Neuron (in vitro differentiated cells): ENCODE results near the gene ATG9B.
"Not testable (repeated sequence)": the region's sequence is repeated elsewhere in the genome, so short reads cannot be mapped to it uniquely, and the experiment has no call there.

Experiments
- H2AFZ ChIP-seq: one replicate; pipeline ENCODE4 v1.6.1; 2013; ENCODE audit warnings: low read depth, mild to moderate bottlenecking, inconsistent platforms, low read length, moderate library complexity
- H3K27me3 ChIP-seq: one replicate; pipeline ENCODE4 v1.6.1; 2013; ENCODE audit warnings: low read length; ENCODE audit not compliant: insufficient read depth
- H3K36me3 ChIP-seq: one replicate; pipeline ENCODE4 v1.6.1; 2013; ENCODE audit warnings: low read length; ENCODE audit not compliant: insufficient read depth
- H3K4me1 ChIP-seq: one replicate; pipeline ENCODE4 v1.6.1; 2013; ENCODE audit warnings: low read length; ENCODE audit not compliant: insufficient read depth
- H3K4me3 ChIP-seq: 2 replicates; pipeline ENCODE4 v1.5.1; 2013; ENCODE audit warnings: mild to moderate bottlenecking, low read length, moderate library complexity
- H3K9me3 ChIP-seq: one replicate; pipeline ENCODE4 v1.6.1; 2013; ENCODE audit warnings: low read length

ATG9B gene

DNA sequence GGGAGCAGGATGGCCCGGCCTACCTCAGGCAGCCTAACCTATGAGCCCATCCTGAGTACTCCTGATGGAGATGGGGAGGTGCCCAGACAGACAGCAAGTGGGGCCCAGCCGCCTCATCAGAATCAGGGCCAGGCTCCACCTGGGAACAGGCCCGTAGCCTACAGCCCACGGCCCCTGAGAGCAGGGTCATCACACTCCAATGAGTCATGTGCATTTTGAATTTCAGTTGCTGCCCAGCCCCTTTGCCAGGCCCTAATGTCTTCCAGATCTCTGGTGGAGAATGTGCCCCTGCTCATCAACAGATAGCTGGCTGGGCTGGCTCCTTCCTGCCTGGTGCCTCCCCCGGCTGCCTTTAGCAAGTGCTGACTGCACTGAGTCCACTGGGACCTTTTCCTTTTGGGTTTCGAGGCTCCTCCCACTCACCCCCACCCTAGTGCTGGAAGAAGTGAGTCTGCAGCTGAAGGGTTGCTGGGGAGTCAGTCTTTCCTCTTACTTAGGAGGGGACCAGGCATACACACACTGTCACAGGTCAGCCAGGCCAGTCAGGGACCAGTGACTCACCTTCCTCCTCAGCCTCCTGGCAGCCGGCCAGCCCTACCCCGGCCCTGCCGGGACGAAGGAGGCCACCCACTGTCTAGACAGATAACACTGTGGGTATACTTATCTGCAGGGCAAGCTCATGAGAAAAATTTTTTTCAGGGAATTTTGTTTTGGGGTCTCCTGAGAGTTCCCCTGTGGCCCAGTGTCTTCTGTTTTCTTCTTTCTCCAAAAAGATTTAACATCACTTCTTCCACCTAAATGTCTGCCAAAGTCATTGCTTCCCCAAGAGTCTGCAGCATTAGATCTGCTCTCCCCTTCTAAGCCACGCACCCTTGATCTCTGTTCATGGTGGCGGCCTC is 14.9 kb upstream of the ATG9B start:
- Histone ChIP-seq H3K27me3 (no peaks in the 10 kb centered on the region), H3K9me3 (no peaks in the 10 kb centered on the region), H2AFZ (no peak overlapping the region)

DNA sequence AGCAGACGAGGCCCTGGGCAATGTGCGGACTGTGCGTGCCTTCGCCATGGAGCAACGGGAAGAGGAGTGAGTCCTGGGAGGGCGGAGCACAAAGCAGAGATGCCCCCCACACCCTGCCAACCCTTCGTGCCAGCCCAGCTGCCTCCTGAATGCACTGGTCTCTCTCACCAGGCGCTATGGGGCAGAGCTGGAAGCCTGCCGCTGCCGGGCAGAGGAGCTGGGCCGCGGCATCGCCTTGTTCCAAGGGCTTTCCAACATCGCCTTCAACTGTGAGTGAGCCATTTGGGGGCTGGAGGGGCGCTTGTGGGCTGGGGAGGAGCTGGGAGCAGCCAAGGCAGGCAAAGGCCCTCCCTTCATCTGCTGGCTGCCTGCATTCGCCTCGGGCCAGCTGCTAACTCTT is 11.6 kb upstream of the ATG9B start:
- no peaks in the 10 kb centered on the region for H3K9me3 ChIP-seq
- H3K36me3 ChIP-seq = peaks cover 14% of the 10 kb centered on the region
- peaks cover 9% of the 10 kb centered on the region for H3K4me1 ChIP-seq
- H2AFZ ChIP-seq = no peak overlapping the region
- no peak overlapping the region for H3K4me3 ChIP-seq
- H3K27me3 ChIP-seq = no peaks in the 10 kb centered on the region

More for the DNA sequence above, 14.9 kb upstream of the ATG9B start:
- peaks cover 17% of the 10 kb centered on the region for H3K36me3 ChIP-seq
- H3K4me1 ChIP-seq = peaks cover 9% of the 10 kb centered on the region
- no peak overlapping the region for H3K4me3 ChIP-seq

DNA sequence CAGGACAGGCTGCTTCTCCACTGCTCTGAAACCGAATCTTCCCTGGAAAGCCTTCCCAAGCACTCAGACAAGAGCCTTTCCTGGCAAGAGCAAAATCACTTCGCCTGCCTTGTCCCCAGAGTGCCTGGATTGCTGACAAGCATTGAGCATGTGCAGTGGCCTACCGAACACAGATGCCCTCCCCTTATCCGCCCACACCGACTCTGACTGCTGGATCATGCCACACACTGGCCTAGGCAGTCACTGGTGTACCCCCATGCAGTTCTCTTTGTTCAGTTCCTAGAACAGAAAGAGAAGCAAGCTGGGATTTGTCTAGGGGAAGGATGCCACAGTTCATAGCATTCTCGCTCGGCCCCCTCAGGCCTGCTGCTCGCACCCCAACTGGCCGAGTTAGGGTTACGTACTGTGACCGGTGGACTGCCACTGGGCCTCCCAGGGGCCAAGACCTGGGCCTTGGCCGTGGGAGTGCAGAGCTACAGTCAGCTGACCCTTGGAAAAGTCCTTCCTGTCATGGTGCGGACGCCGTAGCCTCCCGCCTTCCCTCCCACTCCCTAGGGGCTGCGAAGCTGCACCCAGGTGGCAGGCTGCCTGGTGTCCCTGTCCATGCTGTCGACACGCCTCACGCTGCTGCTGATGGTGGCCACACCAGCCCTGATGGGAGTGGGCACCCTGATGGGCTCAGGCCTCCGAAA is 10.9 kb upstream of the ATG9B start:
- no peak overlapping the region for H3K4me3 ChIP-seq
- H3K36me3 ChIP-seq = peaks cover 14% of the 10 kb centered on the region
- peaks cover 9% of the 10 kb centered on the region for H3K4me1 ChIP-seq
- no peaks in the 10 kb centered on the region for H3K9me3 ChIP-seq
- H2AFZ ChIP-seq = no peak overlapping the region
- H3K27me3 ChIP-seq = no peaks in the 10 kb centered on the region

DNA sequence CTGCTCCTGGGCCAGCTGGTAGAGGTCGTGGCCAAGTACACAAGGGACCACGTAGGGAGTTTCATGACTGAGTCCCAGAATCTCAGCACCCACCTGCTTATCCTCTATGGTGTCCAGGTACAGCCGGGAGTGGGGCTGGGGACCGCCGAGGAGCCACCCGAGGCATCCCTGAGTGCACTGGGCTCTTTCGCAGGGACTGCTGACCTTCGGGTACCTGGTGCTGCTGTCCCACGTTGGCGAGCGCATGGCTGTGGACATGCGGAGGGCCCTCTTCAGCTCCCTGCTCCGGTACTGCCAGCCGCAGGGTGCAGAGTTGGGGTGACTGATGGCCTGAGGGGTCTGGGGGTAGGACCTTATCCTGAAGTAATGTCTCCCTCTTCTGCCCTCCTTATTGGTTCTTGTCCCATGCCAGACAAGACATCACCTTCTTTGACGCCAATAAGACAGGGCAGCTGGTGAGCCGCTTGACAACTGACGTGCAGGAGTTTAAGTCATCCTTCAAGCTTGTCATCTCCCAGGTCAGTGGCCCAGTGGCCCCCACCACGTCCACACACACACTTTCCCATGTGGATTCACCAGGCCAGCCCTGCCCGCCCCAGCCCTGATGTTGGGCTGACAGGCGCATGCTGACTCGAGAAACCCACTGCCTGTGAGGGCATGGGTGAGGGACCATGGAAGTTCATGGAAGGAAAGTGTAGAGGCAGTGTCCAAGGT is 10.2 kb upstream of the ATG9B start:
- no peak overlapping the region for H3K4me3 ChIP-seq

DNA sequence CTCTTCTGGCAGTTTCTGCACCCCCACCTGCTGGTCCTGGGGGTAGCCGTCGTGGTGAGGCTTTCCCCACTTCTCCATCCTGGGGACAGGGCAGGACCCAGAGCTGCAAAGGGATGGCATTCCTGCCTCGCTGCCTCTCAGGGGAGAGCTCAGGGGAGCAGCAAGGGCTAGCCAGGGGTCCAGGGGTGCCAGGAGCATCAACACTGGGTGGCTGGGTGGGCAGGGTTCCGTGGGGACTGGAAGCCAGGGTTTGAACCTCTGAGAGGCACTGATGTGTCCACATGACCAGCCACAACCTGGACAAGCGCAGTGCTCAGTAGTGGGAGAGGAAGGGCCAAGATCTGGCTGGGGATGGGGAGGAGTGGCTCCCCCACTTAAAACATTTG is 9.6 kb upstream of the ATG9B start:
- Histone ChIP-seq H2AFZ (no peak overlapping the region), H3K9me3 (no peaks in the 10 kb centered on the region), H3K4me3 (no peak overlapping the region), H3K4me1 (peaks cover 4% of the 10 kb centered on the region), H3K36me3 (peaks cover 14% of the 10 kb centered on the region), H3K27me3 (no peaks in the 10 kb centered on the region)

More for the DNA sequence above, 10.2 kb upstream of the ATG9B start:
- peaks cover 14% of the 10 kb centered on the region for H3K36me3 ChIP-seq
- no peak overlapping the region for H2AFZ ChIP-seq
- no peaks in the 10 kb centered on the region for H3K9me3 ChIP-seq
- peaks cover 5% of the 10 kb centered on the region for H3K4me1 ChIP-seq
- H3K27me3 ChIP-seq = no peaks in the 10 kb centered on the region

DNA sequence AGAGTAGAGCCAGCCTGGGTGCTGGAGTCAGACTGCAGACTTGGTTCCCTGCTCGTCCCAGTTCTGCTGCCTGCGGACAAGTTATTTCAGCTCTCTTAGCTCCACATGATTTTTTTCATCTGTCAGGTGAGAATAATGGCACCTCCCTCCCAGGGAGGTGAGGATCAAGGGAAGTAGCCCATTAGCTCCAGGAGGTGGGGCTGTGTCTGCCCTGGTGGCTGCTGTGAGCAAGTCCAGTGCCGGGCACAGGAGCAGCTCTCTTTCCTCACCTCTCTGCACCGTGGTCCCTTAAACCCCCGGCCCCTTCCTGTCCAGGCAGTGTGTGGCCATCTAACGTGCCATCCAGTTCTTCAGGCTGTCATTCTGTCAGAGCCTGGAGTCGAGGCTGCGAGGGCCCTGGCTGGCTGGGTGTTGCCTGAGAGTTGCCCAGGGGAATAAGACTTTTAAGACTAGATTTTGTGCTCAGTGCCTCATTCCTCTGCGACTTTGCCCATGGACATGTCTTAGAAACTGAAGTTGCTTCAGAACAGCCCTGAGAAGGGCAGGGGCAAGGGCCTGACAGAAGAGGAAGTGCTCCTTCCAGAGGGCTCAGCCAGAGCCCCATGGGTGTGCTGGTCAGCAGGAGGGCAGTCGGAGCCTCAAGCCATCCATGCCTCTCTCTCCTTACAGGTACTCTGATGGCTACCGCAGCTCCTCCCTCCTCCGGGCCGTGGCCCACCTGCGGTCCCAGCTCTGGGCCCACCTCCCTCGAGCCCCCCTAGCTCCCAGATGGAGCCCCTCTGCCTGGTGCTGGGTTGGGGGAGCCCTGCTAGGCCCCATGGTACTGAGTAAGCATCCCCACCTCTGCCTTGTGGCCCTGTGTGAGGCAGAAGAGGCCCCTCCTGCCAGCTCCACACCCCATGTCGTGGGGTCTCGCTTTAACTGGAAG is 8.9 kb upstream of the ATG9B start:
- Histone ChIP-seq H3K36me3 (peaks cover 14% of the 10 kb centered on the region), H3K9me3 (no peaks in the 10 kb centered on the region), H3K4me1 (peaks cover 5% of the 10 kb centered on the region), H3K27me3 (no peaks in the 10 kb centered on the region), H2AFZ (no peak overlapping the region), H3K4me3 (no peak overlapping the region)

DNA sequence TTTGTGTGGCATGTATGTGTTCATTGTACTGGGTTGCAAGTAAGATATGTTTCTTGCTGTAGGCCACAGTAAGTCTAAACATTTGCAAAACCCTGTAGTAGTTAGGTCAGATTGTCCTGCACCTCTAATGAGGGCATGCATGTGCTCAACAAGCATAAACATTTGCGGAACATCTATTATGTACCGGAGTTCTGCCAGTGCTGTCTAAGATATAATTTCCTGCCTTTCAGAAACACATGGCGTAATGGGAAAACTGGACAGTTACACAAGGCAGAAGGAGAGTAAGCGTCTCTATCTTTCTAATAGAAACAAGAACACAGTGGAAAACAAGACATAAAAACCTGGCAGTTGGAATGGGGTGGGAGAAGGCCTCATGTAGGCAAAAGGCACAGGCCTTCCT is 6.7 kb upstream of the ATG9B start:
- H2AFZ ChIP-seq = no peak overlapping the region

DNA sequence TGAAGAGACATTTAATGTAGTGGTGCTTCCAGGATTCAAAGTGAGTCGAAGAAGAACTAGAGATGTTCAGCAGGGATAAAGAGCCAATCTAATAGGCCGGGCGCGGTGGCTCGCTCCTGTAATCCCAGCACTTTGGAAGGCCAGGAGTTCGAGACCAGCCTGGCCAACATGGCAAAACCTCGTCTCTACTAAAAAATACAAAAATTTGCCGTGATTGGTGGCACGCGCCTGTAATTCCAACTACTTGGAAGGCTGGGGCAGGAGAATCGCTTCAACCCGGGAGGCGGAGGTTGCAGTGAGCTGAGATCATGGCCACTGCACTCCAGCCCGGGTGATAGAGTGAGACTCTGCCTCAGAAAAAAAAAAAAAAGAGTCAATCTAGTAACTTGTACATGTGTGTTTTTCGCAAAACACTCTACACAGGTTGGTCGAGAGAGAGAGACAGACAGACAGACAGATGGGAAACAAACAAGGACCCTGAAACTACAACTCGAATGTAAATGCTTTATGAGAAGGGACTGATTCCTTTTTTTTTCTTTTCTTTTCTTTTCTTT is 4.7 kb upstream of the ATG9B start:
- peak overlapping the region; percentile 61 for H2AFZ ChIP-seq
- no peaks in the 10 kb centered on the region for H3K9me3 ChIP-seq
- no peaks in the 10 kb centered on the region for H3K27me3 ChIP-seq
- H3K36me3 ChIP-seq = no peaks in the 10 kb centered on the region
- peak overlapping the region; percentile 79 for H3K4me3 ChIP-seq
- H3K4me1 ChIP-seq = peaks cover 11% of the 10 kb centered on the region

More for the DNA sequence above, 6.7 kb upstream of the ATG9B start:
- Histone ChIP-seq H3K4me3 (no peak overlapping the region), H3K4me1 (peaks cover 11% of the 10 kb centered on the region), H3K36me3 (peaks cover 9% of the 10 kb centered on the region), H3K27me3 (no peaks in the 10 kb centered on the region), H3K9me3 (no peaks in the 10 kb centered on the region)

DNA sequence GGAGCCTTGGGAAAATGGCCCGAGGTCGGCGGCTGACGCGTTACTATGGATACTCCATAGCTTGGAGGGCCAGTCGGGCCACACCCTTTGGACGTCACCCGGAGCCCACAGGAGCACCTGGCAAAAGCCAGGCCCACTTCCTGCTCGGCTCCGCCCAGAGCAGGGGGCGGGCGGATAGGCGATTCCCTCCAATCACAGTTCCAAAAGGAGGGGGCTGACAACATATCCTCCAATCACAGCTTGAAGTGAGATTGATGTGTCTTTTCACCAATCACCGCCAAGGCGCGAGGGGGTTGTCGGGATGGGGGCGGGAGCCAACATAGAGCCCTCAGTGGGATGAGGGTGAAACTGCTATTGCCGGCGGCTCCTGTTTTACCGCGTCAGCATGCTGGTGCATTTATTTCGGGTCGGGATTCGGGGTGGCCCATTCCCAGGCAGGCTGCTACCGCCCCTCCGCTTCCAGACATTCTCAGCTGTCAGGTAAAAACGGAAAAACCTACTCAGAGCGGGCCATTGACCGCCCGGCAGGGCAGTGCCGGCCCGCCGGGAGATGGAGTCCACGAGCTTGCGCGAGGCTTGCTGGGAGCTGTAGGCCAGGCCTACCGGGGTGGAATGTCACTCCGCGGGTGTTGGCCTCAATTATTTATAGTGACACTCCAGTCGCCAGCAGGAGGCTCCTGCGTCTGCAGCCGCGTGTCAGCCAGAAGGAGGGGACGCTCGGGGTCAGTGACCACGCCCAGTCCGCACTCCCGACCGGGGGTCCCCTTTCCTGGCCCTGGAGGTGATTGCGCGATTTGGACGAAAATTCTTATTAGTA is 4.0 kb upstream of the ATG9B start, which contains the start of gene ABCB8:
Gene ABCB8, plus strand, starts transcription at position 320 of the 817 bp plus-strand sequence. Its CDS starts 66 bp downstream, at position 386.
- Histone ChIP-seq H3K27me3 (no peaks in the 10 kb centered on the region), H2AFZ (peak within 1 kb of the TSS; percentile 65), H3K4me1 (peaks cover 11% of the 10 kb centered on the region), H3K4me3 (peak within 1 kb of the TSS; percentile 79), H3K9me3 (no peaks in the 10 kb centered on the region), H3K36me3 (no peaks in the 10 kb centered on the region)

DNA sequence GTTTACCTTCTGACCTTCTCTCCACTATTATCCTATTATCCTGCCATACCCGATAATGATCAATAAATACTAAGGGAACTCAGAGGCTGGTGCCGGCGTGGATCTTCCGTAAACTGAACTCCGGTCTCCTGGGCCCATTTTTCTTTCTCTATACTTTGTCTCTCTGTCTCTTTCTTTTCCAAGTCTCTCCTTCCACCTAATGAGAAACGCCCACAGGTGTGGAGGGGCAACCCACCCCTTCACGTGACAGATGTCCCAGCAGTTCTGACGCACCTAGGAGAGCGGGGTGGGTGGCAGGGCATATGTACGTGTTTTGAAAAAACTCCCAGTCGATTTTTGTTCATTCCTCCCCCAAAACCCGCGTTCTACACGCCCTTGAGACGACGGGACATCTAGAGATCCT is 3.4 kb upstream of the ATG9B start:
- H3K4me3 ChIP-seq = peak overlapping the region; percentile 79
- H3K9me3 ChIP-seq, H3K27me3 ChIP-seq, H3K36me3 ChIP-seq: not testable (repeated sequence)
- peaks cover 11% of the 10 kb centered on the region for H3K4me1 ChIP-seq
- peak overlapping the region; percentile 65 for H2AFZ ChIP-seq

DNA sequence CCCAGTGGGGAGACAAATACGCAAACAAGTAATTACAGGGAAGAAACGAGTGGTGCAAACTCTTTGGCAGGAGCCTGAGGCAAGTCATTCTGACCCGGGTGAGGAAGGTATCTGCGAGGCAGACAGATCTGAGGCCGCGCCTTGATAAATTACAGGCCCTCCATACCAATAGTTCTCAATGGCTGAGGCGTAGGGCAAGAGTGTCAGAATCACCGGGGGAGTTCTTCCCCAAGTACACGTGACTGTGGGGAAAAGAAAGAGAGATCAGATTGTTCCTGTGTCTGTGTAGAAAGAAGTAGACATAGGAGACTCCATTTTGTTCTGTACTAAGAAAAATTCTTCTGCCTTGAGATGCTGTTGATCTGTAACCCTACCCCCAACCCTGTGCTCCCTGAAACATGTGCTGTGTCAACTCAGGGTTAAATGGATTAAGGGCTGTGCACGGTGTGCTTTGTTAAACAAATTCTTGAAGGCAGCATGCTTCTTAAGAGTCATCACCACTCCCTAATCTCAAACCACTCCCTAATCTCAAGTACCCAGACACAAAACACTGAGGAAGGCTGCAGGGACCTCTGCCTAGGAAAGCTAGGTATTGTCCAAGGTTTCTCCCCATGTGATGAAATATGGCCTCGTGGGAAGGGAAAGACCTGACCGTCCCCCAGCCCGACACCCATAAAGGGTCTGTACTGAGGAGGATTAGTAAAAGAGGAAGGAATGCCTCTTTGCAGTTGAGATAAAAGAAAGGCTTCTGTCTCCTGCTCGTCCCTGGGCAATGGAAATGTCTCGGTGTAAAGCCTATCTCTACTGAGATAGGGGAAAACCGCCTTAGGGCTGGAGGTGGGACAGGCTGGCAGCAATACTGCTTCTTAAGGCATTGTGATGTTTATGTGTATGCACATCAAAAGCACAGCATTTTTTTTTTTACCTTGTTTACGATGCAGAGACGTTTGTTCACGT is 2.8 kb upstream of the ATG9B start:
- H3K27me3 ChIP-seq, H3K9me3 ChIP-seq, H3K36me3 ChIP-seq, H2AFZ ChIP-seq: not testable (repeated sequence)
- peak overlapping the region; percentile 79 for H3K4me3 ChIP-seq
- peaks cover 11% of the 10 kb centered on the region for H3K4me1 ChIP-seq
